C1 segment of cervical spinal cord (tissue), 14 donors: Measurements from ENCODE around the gene ILK.
A peak's percentile ranks its signal among the peaks of the same experiment; 100 is the strongest.

Experiments
- DNase-seq, 14 donors: peaks; one replicate each; lab custom pipeline; 2025; lab: John Stamatoyannopoulos, UW

ILK gene

GRCh38 chr11:6572215-6572614, 31.4 kb upstream of the ILK start:
- no peak for DNase-seq

GRCh38 chr11:6574816-6575715, 28.5 kb upstream of the ILK start:
- no peak for DNase-seq

- peak in 13 of 14 donors; percentile 20 to 86 (median 74) for DNase-seq
These were observed 26.9 kb upstream of the ILK start for GRCh38 chr11:6576471-6577373.

- no peak for DNase-seq
These were observed 25.4 kb upstream of the ILK start for GRCh38 chr11:6578134-6578533.

GRCh38 chr11:6579681-6580080, 23.9 kb upstream of the ILK start:
- no peak for DNase-seq

GRCh38 chr11:6583584-6583983, 20.0 kb upstream of the ILK start:
- DNase-seq: no peak

- no peak for DNase-seq
These were observed 19.0 kb upstream of the ILK start for GRCh38 chr11:6584528-6584927.

- peak in 1 of 14 donors; percentile 49 for DNase-seq
These were observed 16.9 kb upstream of the ILK start for GRCh38 chr11:6586434-6587359.

GRCh38 chr11:6587360-6587953, 16.1 kb upstream of the ILK start:
- peak in 8 of 14 donors; percentile 27 to 87 (median 38) for DNase-seq

GRCh38 chr11:6588018-6588417, 15.6 kb upstream of the ILK start:
- no peak for DNase-seq

GRCh38 chr11:6594142-6594768, 9.3 kb upstream of the ILK start:
- no peak for DNase-seq

- peak in 3 of 14 donors; percentile 14 to 58 (median 27) for DNase-seq
These were observed 7.2 kb upstream of the ILK start for GRCh38 chr11:6596239-6596877.

GRCh38 chr11:6598555-6598954, 5.0 kb upstream of the ILK start:
- DNase-seq: no peak

GRCh38 chr11:6599449-6599848, 4.1 kb upstream of the ILK start:
- no peak for DNase-seq

GRCh38 chr11:6599881-6600390, 3.6 kb upstream of the ILK start:
- DNase-seq: no peak

- DNase-seq: no peak
These were observed 2.5 kb upstream of the ILK start for GRCh38 chr11:6601041-6601461.

GRCh38 chr11:6602096-6602940, 1.3 kb upstream of the ILK start:
- no peak for DNase-seq

- DNase-seq: peak in 12 of 14 donors; percentile 31 to 72 (median 58)
These were observed 580 bp downstream of the ILK start for GRCh38 chr11:6604081-6604626.
